HG03103 (cell line): ENCODE measurements around the gene SGK2.

Experiments used
- ATAC-seq: cut with Tn5 transposase; IDR thresholded peaks from one replicate; pipeline ENCODE4 v1.9.1; 2021; ENCODE audit warnings: low read depth; ENCODE audit not compliant: unreplicated experiment

The SGK2 gene

GRCh38 chr20:43558412-43559146 is at the start of gene SGK2:
Gene SGK2, plus strand, starts transcription at chr20:43559027. Its CDS starts 7,469 bp downstream, at chr20:43566496.
- no peak for ATAC-seq

GRCh38 chr20:43511879-43512278 is 46.9 kb upstream of the SGK2 start:
- ATAC-seq, result no peak

DNA sequence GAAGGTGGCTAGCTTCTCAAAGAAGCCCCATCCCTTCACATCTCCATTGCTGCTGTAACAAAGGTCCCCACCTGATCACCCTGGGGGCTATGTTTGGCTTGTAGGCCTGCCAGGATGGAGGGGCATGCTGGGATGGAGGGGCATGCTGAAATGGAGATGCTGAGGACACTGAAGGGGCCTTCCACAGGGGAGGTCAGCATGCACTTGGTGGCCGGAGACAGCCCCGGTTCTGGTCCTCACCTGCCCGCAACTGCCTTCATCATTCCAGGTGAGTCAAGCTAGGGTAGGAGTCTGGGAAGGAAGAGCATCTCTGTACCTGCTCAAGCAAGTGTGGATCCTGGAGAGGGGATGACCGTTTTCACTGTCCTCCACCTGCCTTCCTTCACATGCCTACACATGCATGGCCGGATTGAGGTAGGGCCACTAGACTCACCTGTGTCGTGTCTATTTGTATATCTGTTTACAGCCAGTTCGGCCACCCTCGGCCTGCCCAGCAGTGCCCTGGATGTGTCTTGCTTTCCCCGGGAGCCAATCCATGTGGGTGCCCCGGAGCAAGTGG is 45.4 kb upstream of the SGK2 start:
- ATAC-seq, result peak; percentile 4

GRCh38 chr20:43513931-43514647 is 44.7 kb upstream of the SGK2 start:
- ATAC-seq, result peak; percentile 80

DNA sequence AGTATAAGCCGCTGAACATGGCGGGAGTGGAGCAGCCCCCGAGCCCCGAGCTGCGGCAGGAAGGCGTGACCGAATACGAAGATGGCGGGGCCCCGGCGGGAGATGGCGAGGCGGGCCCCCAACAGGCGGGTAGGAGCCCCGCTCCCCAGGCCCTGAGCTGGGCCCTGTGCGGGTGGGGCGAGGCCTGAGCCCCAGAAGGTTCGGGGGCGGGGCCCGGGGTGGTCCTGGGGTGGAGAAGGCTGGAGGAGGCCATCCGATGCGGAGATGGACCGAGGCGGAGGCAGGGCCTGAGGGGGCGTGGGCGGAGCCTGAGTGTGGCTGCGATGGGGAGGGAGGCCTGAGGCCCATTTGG is 44.2 kb upstream of the SGK2 start:
- ATAC-seq, result peak; percentile 8

DNA sequence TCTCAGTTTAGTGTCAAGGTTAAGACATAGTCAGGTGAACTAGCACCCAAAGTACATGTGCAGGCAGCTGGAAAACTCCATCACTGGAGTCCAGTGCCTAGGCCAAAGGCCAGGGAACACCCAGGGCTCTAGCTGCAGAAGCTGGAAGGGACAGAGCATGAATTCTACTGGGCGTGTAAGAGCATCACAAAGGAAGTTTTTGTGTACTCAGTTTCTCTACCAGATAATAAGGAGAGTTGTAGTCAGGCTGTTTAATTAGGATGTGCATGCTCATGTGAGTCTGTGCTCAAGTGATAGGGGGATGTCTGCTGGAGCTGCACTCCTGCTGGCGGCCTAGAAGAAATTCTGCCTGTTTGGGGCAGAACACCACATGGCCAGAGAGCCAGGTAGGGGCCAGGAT is 43.2 kb upstream of the SGK2 start:
- ATAC-seq, result no peak

DNA sequence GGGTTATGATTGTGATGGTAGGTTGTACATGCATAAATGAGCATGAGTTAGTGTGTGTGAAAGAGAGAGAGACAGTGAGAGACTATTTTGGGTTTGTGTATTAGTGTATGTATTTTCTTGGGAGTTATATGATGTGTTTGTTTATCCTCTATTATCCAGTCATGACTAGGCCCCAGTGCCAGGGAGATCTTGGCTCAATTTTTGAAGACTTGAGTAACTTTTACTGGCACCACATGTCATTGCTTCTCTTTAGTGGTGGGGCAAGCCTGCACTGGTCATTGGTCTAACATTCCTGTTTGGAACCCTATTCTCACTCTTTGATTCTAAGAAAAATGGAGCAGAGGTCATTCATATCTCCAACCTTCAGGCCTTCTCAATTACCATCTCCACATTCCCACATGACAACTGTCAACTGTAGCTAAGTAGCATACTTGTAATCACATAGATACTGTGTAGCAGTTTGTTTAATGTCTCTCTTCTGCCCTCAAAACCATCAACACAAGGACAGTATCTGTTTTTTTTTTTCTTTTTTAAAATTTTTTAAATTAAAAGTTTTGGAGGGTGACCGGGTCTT is 42.5 kb upstream of the SGK2 start:
- no peak for ATAC-seq

DNA sequence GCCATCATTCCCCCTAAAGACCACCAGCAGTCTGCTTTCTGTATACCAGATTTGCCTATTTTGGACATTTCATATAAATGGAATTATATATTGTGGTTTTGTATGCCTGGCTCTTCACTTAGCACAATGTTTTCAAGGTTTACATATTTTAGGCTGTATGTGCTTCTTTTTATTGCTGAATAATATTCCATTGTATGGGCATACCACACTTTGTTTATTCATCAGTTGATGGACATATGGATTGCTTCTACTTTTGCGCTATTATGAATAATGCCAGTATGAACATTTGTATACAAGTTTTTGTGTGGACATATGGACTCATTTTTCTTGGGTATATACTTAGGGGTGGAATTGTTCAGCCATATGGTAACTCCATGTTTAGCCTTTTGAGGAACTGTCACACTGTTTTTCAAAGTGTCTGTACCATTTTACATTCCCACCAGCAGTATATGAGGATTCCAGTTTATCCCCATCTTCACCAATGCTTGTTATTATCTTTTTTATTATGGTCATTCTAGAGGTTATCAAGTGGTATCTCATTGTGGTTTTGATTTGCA is 38.7 kb upstream of the SGK2 start:
- no peak for ATAC-seq

- no peak for ATAC-seq
Measured at GRCh38 chr20:43525021-43525420, 33.8 kb upstream of the SGK2 start.

DNA sequence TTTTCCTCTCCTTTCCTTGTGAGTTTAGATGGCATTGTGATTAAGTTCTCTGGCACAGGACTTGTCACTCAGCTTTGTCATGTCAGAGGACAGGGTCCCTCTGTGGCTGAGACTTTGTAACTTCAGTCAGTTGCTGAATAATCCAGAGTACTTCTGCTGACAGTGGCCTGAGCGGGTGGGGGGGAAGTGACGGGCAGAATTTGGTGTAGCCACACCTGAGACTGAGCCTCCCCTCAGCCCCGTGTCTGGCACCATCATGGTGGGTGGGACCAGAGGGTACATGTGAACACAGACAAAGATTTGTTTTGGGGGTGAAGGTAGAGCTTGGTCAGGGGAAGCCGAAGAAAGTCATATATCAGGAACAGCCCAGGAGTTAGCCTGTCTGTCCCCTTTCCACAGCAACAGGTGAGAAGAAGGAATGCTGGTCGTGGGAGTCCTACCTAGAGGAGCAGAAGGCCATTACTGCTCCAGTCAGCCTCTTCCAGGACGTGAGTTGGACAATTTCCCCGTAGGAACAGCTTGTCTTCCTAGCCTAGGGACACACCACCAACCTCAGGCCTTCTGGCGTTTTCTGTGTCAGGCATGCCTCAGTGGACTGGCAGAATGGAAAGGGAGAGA is 30.5 kb upstream of the SGK2 start:
- no peak for ATAC-seq

GRCh38 chr20:43529051-43529450 is 29.8 kb upstream of the SGK2 start:
- ATAC-seq, result no peak

DNA sequence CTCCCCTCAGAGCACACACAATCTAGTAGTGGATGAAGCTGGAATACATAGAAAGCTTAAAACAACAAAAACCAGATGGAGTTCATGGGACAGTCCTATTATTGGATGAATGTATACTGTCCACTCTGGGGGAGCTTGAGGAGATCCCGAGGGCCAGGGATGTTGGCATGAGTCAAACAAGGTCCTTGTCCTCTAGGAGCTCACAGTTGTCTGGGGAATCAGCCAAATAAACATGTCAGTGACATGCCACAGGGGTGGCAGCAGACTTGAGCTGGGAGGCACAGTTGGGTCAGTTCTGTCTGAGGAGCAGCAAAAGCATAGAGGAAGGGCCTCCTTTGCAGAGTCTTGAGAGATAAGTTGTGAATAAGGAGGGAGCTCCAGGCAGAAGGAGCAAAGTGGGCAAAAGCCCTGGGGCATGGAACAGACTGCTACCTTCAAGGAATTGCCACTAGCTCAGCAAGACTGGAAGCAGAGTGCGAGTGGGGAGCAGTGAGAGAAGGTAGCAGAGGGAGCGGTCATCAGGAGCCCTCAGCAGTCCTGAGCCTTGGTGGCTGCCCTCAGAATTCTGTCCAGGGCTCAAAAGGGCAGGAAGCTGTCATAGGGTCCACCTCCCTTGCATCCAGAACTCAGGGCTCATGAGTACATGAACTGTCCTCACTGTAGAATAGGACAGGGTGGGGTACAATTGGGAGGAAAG is 29.2 kb upstream of the SGK2 start:
- ATAC-seq, result no peak

- ATAC-seq, result no peak
Measured at GRCh38 chr20:43530321-43531090, 28.3 kb upstream of the SGK2 start.

DNA sequence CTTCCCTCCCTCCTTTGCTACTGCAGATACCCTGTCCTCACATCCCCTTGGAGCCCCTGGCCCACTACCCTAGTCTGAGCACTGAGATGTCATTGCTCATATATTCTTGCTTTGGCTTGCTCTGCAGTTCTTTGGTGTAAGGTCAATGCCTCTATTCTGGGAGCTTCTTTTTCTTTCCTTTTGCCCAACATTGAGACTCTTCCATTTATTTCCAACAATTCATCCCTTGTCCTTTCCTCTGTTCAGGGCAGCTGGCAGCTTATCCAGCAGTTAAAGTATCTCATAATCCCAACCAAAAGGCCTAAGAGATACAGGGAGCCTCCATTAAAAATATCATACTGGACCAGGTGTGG is 27.8 kb upstream of the SGK2 start:
- no peak for ATAC-seq

GRCh38 chr20:43532416-43533055 is 26.3 kb upstream of the SGK2 start:
- ATAC-seq, result no peak

DNA sequence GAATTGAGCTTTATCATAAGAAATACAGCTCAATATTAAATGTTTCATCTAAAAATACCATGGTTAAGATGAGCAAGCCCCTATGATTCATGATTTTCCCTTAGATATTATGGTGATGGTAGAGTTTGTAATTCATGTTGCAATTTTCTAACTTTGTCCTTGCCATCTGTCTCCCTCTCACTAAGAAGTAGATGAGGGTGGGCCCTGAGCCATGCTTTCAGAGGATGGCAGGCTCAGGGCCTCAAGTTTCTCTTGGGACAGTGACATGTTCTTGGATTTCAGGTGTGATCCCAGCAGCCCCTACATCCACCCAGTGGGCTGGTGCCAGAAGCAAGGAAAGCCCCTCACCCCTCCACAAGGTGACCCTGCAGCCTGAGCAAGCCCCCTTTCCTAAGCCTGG is 25.8 kb upstream of the SGK2 start:
- ATAC-seq, result no peak

GRCh38 chr20:43534016-43534415 is 24.8 kb upstream of the SGK2 start:
- no peak for ATAC-seq

GRCh38 chr20:43534791-43535350 is 24.0 kb upstream of the SGK2 start:
- ATAC-seq, result no peak
